CD4-positive, alpha-beta T cell treated with Interleukin-12 subunit alpha and Interleukin-12 subunit beta, for 1 hour (primary cell): ENCODE data around the gene SNX25.
"Not testable (repeated sequence)": the region's sequence is repeated elsewhere in the genome, so short reads cannot be mapped to it uniquely, and the experiment has no call there.

Source experiments
- DNase-seq: peaks from one replicate; pipeline ENCODE4 v3.0.0-alpha.2; 2020

SNX25 gene

GRCh38 chr4:185309770-185310169, 100.4 kb downstream of the SNX25 start:
- no peak for DNase-seq

DNA sequence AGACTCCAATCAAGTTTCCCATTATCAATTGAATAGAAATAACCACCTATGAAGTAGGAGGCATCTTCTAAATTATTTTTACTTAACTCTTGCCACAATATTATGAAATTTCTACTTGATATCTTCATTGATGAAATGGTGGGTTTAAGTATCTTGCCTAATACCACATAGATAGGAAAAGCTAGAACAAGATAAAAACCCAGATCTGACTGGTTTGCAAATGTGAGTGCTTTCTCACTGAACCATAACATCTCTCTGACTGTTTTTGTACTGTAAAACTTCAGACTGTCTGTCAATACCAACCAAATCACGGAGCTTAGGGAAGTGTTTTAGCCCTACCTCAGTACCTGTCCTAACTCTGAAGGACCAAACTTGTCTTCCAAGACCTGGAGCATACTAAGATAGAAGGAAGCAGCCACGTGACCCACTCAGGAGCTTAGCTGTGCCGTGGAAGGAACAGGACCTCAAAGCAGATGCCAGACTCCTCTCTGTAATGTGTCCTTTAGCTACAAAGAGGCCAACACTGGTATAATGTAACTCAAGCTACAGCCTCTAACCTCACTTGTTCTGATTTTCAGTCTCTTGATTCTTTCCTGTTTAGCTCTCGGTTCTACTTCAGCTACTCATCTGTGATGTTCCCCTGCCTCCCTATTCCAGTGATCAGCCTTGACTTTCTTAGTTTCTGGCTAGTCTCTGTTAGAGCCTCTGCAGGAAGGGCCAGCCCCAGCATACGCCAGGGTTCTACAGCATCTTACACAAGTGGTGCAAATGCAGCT, 101.9 kb downstream of the SNX25 start:
- DNase-seq, result no peak

DNA sequence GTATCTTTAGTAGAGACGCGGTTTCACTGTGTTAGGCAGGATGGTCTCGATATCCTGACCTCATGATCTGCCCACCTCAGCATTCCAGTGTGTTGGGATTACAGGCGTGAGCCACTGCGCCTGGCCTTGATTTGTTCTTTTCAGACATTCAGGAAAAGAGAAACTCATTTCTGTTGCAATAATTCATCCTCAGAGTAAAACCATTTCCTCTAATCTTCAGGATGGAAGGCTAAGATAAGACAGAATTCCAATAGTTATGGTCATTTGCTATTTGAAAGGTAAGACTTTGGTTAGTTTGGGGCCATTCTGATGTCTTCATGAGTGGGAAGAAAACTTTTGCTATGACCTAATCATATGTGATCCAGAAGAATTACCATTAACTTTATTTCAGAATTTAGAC, 103.3 kb downstream of the SNX25 start:
- no peak for DNase-seq

DNA sequence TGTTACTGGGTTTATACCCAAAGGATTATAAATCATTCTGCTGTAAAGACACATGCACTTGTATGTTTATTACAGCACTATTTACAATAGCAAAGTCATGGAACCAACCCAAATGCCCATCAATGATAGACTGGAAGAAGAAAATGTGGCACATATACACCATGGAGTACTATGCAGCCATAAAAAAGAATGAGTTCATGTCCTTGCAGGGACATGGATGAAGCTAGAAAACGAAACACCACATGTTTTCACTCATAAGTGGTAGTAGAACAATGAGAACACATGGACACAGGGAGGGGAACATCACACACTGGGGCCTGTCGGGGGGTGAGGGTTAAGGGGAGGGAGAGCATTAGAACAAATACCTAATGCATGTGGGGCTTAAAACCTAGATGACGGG, 108.1 kb downstream of the SNX25 start:
- not testable (repeated sequence) for DNase-seq

DNA sequence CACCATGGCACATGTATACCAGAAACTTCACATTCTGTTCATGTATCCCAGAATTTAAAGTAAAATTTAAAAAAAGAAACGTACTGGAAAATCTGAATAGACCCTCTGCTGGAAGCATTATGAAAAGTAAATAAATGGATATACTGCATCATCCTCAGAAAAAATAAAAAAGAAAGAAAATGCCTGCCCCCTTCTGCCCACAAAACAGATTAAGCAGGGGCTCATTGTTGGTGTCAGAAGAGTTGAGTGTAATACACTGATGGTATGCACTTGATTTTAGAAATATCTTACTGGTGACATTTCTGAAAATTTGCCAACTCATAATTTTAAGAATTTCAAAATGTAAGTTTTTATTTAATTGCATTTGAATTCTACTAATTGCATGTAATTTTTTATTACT, 108.5 kb downstream of the SNX25 start:
- no peak for DNase-seq

- DNase-seq, result no peak
Observed at GRCh38 chr4:185318679-185319078, 109.3 kb downstream of the SNX25 start.

DNA sequence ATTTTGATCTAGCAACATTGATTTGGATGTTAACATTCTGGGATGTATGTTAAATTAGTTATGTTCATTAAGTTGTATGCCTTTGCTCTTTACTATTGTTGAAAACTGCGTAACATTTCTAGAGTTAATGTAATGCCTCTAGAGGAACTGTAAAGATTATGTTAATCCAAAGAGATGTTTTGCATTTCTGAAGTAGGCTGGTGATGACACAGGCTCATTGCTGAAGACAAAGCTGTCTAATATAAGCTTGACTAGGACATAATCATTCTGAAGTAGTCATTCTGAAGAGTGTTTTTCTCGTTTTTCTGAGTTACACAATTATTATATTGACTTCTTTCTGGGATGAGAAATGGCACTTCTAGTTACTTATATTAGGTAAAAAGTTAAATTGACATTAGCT, 113.4 kb downstream of the SNX25 start:
- no peak for DNase-seq

GRCh38 chr4:185323606-185324005, 114.2 kb downstream of the SNX25 start:
- no peak for DNase-seq

DNA sequence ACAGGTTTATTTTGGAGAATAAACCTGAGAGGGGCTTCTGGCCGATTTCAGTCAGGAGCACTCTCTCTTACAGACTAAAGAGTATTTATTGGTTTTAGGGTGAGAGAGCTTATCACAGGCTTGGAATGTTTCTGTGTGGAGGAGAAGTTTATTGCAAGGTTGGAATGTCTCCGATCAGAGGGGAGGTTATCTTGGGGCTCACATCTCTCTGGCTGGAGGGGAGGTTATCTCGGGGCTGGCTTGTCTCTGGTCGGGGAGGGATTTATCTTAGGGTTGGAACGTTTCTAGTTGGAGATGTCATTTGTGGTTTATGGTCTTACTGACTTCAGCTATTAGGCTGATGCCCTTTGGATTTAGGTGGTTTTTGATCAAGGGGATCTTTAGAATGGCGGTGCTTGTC, 115.0 kb downstream of the SNX25 start:
- not testable (repeated sequence) for DNase-seq

DNA sequence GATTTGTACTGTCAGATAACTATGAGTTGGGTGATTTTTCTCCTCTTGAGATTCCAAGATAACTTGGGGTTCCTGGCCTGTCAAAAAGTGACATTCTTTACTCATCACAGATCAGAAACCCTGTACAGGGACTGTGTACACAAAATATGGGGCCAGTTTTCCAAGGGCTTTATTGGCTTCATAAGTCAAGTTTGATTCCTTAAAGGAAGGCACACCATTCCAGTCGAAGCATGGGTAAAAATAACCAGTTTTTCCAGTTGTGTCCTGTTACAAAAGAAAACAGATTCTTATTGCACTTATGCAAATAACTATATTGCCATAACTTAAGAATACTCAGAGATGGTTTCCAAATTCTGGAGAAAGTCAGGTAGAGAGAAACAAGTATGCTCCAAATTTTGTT, 116.3 kb downstream of the SNX25 start:
- not testable (repeated sequence) for DNase-seq

DNA sequence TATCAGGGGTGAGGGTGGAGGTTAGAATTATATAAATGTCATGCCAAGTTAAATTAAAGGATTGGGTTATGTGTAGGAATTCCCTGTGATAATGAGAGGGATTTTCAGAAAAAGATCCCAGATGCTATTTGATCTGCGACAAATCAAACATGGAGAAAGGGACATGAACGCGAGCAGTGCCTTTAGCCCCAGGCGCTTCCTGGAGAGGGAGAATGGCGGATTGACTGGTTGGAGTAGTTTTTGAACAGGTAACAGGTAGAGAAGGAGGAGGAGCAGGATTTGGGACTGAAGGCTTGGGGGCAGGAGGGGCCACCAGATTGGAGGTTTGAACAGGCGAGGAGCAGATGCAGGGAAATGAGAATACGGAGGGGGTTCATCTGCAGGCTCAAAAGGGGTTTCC, 119.2 kb downstream of the SNX25 start:
- DNase-seq, result no peak

DNA sequence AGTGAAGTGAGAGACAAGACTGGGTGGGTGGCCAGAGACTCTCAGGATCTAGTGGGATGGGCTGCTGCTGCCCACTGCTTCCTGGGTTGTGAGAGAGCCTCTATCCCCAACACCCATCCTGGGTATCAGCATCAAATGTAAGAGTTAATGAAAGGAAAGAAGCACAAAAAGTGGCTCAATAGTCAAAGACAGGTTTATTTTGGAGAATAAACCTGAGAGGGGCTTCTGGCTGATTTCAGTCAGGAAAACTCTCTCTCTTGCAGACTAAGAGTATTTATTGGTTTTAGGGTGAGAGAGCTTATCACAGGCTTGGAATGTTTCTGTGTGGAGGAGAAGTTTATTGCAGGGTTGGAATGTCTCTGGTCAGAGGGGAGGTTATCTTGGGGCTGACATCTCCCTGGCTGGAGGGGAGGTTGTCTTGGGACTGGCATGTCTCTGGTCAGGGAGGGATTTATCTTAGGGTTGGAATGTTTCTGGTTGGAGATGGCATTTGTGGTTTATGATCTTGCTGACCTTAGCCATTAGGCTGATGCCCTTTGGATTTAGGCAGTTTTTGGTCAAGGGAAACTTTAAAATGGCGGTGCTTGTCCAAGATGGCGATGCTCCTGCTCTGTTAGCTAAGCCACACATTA, 120.6 kb downstream of the SNX25 start:
- not testable (repeated sequence) for DNase-seq

DNA sequence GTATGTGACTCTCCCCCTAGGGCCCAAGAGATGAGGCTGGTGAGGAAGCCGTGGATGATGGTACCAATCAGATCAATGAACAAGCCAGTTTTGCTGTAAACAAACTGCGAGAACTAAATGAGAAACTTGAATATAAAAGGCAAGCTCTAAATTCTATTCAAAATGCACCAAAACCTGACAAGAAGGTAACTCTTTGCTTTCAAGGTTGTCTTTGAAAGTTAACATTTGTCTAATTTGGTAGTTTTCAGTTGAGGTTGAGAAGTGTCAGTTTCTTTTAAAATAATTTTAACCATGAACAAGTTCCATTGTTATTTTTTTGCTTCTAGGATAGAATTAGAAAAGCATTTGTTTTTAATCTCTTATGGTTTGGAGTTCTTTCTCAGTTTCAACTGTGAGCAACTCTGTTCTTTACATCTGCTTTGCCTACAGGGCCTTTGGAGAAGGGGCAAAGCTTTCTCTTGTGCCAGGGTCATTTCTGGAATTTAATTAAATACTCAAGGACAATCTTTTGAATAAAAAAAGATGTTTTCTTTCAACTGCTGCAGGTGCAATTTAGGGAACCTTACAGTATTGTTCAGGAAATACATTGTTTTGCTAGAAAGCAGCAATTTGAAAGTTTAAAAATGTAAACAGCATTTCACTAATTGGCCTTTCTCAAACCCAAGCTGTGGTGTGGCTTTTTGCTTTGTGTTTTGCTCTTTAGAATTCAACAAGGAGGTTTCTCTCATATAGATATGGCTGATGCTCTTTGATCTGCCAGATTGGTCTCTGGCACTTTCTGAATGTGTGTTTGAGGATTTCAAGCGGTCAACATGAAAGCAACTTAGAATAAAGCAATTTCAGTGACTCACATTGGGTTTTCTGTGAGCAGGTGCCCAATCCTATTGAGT, 123.4 kb downstream of the SNX25 start:
- no peak for DNase-seq

DNA sequence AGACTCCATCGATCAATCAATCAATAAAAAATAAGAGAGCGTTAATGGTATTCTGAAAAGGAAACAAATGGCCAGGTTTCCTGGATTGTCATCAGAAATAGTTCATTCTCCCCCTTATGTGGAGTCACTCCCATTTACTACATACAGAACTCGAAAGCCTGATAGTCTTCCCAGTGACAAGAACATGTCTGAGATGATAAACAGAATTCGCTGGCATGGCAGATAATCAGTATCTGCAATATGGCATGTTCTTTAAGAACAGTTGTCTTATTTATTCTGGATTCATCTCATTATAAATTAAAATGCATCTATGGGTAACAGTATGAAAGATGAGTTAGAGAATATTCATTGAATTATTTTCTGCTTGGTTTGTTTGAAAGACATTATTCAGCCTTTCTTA, 124.9 kb downstream of the SNX25 start:
- DNase-seq, result no peak

DNA sequence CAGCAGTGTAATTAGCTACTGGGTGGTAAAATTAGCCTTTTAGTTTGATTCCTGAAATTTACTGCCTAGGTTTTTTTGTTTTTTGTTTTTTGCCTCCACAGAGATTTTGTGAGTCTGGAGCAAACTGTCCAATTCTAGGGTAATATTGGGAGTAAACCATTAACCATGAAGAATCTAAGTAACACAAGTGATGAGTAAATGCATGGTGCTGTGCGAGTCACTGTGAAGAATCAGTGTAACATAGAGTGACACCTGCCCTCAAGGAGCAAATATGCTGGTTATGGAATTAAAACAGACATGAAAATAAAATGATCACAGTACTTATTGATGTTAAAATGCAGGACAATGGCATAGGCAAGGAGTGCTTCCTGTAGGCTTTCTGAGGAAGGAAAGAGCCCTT, 126.2 kb downstream of the SNX25 start:
- DNase-seq, result no peak

DNA sequence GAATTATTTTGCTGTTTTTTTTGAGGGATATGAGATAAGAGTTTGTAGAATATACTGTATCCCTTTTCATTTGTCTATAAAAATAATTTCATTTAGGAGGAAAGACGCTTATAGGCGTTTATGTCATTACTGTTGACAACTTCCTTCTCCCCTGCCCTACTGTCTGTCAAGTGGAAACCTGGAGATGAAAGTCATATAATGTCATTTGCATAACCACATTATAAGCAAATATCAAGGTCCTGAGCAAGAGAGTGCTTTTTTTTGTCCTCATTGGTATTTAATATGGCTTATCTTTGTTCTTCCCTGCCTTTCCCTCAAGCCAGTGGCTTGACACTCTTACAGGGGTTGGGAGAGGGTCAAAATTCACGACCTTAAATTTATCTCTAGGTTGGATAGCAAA, 130.5 kb downstream of the SNX25 start:
- DNase-seq, result no peak

- DNase-seq, result no peak
Observed at GRCh38 chr4:185341377-185341776, 132.0 kb downstream of the SNX25 start.

- no peak for DNase-seq
Observed at GRCh38 chr4:185341841-185342240, 132.4 kb downstream of the SNX25 start.

DNA sequence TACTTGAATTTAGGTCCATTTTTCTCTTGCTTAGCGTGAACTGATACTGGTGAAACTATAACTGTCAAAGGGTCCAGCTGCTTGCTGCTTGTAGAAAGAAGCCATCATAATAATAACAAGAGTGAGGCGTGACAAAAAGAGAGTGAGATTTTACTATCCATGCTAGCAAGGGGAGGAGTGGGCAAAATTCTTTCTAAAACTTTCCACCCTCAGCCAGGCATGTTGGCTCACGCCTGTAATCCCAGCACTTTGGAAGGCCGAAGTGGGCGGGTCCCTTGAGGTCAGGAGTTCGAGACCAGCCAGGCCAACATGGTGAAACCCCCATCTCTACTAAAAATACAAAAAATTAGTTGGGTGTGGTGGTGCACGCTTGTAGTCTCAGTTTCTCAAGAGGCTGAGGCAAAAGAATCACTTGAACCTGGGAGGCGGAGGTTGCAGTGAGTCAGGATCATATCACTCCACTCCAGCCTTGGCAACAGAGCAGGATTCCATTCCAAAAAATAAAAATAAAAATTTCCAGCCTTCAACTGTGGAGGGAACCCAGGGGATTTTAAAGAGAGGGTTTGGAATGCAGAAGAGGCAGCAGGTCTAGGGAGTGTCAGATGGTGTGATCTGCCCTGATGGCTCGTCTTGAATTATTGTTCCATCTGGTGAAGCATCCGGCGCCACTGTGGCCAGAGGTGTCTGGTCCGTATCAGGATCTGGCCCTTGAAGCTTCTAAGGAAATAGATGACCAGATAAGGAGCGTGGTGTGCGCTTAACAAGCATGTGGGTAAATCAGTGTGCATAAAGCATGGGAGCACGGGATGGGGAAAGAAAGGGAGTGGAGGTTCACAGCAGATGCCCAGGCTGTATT, 134.6 kb downstream of the SNX25 start:
- no peak for DNase-seq

GRCh38 chr4:185344743-185345538, 135.5 kb downstream of the SNX25 start:
- DNase-seq, result no peak

GRCh38 chr4:185346975-185347601, 137.7 kb downstream of the SNX25 start:
- no peak for DNase-seq
